GM12878 (cell line): ENCODE results near the gene KYAT1. TPM values are rescaled to one million over a fixed set of nuclear protein-coding genes. Genes with fewer than 3 reads are reported as not detected.

ENCODE experiments used
- ATAC-seq: fragments of 200-7000 bp; cut with Tn5 transposase; 3 replicates; pipeline ENCODE4 v1.9.1; 2020; ENCODE audit warnings: mild to moderate bottlenecking, moderate library complexity
- BruUV-seq: library from RNA; stranded (reverse); fragments of 400-500 nt; replicated peaks from 2 replicates; lab custom pipeline; 2021; lab: Mats Ljungman, UMichigan
- CTCF ChIA-PET: fragments of 300-600 bp; sonication (Branson Sonifier 250); formaldehyde crosslinking; extraction: SDS; loops from one replicate; lab custom pipeline; 2021; ENCODE audit warnings: inconsistent platforms; lab: Yijun Ruan, JAX
- POLR2A ChIA-PET: fragments of 350-600 bp; formaldehyde crosslinking; extraction: SDS; loops from one replicate; lab custom pipeline; 2021; ENCODE audit warnings: inconsistent platforms; lab: Charles Lee
- RAD21 ChIA-PET: fragments of 300-600 bp; sonication (Branson Sonifier 250); formaldehyde crosslinking; loops from one replicate; lab custom pipeline; 2023; ENCODE audit warnings: antibody characterized with exemption; ENCODE audit not compliant: unreplicated experiment; lab: Charles Lee
- SMC1A ChIA-PET: fragments of 300-600 bp; sonication (Branson Sonifier 250); formaldehyde crosslinking; loops from one replicate; lab custom pipeline; 2023; ENCODE audit not compliant: unreplicated experiment, uncharacterized antibody; lab: Charles Lee
- DNase-seq: peaks from one replicate; pipeline ENCODE4 v3.0.0-alpha.2; 2011; ENCODE audit warnings: low read depth, low spot score
- FAIRE-seq: peaks from 3 replicates; lab custom pipeline; 2011; peaks lifted over from hg19 to GRCh38; lab: Jason Lieb, UNC
- H2AFZ ChIP-seq: 2 replicates; pipeline ENCODE4 v1.6.0; 2011; ENCODE audit warnings: low read depth, low read length, control low read depth; ENCODE audit not compliant: control insufficient read depth
- H3K27ac ChIP-seq: 2 replicates; pipeline ENCODE4 v1.5.1; 2011; ENCODE audit warnings: control low read depth; ENCODE audit not compliant: control insufficient read depth, insufficient read depth
- H3K27me3 ChIP-seq, 2 experiments: replicated peaks in 1 of 2; 2 replicates each; pipeline versions ENCODE4 v1.6.0 to v1.6.1; 2011; ENCODE audit warnings: low read length in 1 of 2; ENCODE audit not compliant: control insufficient read depth in 2 of 2, insufficient read depth in 2 of 2
- H3K36me3 ChIP-seq, 2 experiments: 2 replicates each; pipeline ENCODE4 v1.5.1; 2011; ENCODE audit warnings: low read length in 1 of 2; ENCODE audit not compliant: control insufficient read depth in 2 of 2, insufficient read depth in 2 of 2
- H3K4me1 ChIP-seq: 2 replicates; pipeline ENCODE4 v1.6.1; 2011; ENCODE audit warnings: mild to moderate bottlenecking, low read length, moderate library complexity, mixed read lengths; ENCODE audit not compliant: control insufficient read depth, insufficient read depth
- H3K4me2 ChIP-seq: 2 replicates; pipeline ENCODE4 v1.6.0; 2011; ENCODE audit warnings: control low read depth; ENCODE audit not compliant: control insufficient read depth, insufficient read depth
- H3K4me3 ChIP-seq: fragments of 200-600 bp; sonication (generic); 2 replicates; pipeline ENCODE4 v1.5.1; 2016
- H3K79me2 ChIP-seq: 2 replicates; pipeline ENCODE4 v1.6.0; 2011; ENCODE audit warnings: low read length; ENCODE audit not compliant: control insufficient read depth, insufficient read depth
- H3K9ac ChIP-seq: 2 replicates; pipeline ENCODE4 v1.8.0; 2011; ENCODE audit warnings: low read length, control low read depth, mixed read lengths; ENCODE audit not compliant: control insufficient read depth, insufficient read depth
- H3K9me3 ChIP-seq: replicated peaks from 3 replicates; pipeline ENCODE4 v1.5.1; 2011; ENCODE audit warnings: mild to moderate bottlenecking, low read length; ENCODE audit not compliant: control insufficient read depth, insufficient read depth
- H4K20me1 ChIP-seq: 2 replicates; pipeline ENCODE4 v1.6.0; 2011; ENCODE audit not compliant: control insufficient read depth, insufficient read depth
- ATF3 ChIP-seq: IDR thresholded peaks from 2 replicates; pipeline ENCODE4 v1.6.1; 2011; ENCODE audit warnings: low read depth, mild to moderate bottlenecking, low read length, moderate library complexity, borderline replicate concordance; ENCODE audit errors: extremely low read depth
- CEBPB ChIP-seq, 2 experiments: fragments of 150-350 bp in 1 of 2; IDR thresholded peaks; 2 replicates each; pipeline ENCODE4 v1.6.1; 2012 to 2014; ENCODE audit warnings: low read depth in 2 of 2, low read length in 2 of 2, borderline replicate concordance in 1 of 2, inconsistent platforms in 1 of 2
- CREB1 ChIP-seq: IDR thresholded peaks from 2 replicates; pipeline ENCODE4 v1.6.1; 2012; ENCODE audit warnings: low read depth, mild to moderate bottlenecking, inconsistent platforms
- HDAC6 ChIP-seq: fragments of 200-600 bp; sonication (generic); IDR thresholded peaks from one replicate; pipeline ENCODE4 v1.8.0; 2017; ENCODE audit warnings: antibody characterized with exemption; ENCODE audit not compliant: unreplicated experiment
- PAX5 ChIP-seq: IDR thresholded peaks from 2 replicates; pipeline ENCODE4 v1.6.1; 2011; ENCODE audit warnings: low read depth, low read length, borderline replicate concordance
- POLR2A ChIP-seq: IDR thresholded peaks from 2 replicates; pipeline ENCODE4 v1.6.1; 2011; ENCODE audit warnings: low read depth, mild to moderate bottlenecking, low read length
- RAD21 ChIP-seq: IDR thresholded peaks from 2 replicates; pipeline ENCODE4 v1.6.1; 2011; ENCODE audit warnings: mild to moderate bottlenecking, low read depth, low read length, moderate library complexity; ENCODE audit not compliant: insufficient read depth
- STAT3 ChIP-seq: IDR thresholded peaks from 2 replicates; pipeline ENCODE4 v1.6.1; 2011; ENCODE audit warnings: low read depth, low read length, improper control_type of control experiment
- TAF1 ChIP-seq: IDR thresholded peaks from 2 replicates; pipeline ENCODE4 v1.6.1; 2011; ENCODE audit warnings: mild to moderate bottlenecking, low read depth, low read length, borderline replicate concordance
- ZBED1 ChIP-seq: IDR thresholded peaks from 2 replicates; pipeline ENCODE4 v1.6.1; 2016; ENCODE audit warnings: borderline replicate concordance
- ZNF217 ChIP-seq: fragments of 450-650 bp; IDR thresholded peaks from 2 replicates; pipeline ENCODE4 v1.6.1; 2017; ENCODE audit warnings: antibody characterized with exemption, mild to moderate bottlenecking
- ZNF622 ChIP-seq: fragments of 450-650 bp; IDR thresholded peaks from 2 replicates; pipeline ENCODE4 v1.6.1; 2017; ENCODE audit warnings: mild to moderate bottlenecking, inconsistent platforms
- WGBS: methylation state at CpG from one replicate; pipeline ENCODE4 v1.1.6; 2016; ENCODE audit warnings: low lambda C conversion rate; ENCODE audit not compliant: insufficient replicate concordance, insufficient coverage; ENCODE audit errors: missing lambda C conversion rate; 5-methylcytosine and 5-hydroxymethylcytosine counted together
- in situ Hi-C: fragments of 300-500 bp; cut with MboI; formaldehyde crosslinking; loops from 9 replicates; pipeline ENCODE4 v1.14.3; 2018; ENCODE audit warnings: mixed read lengths
- intact Hi-C: fragments of 100-400 bp; cut with micrococcal nuclease; formaldehyde crosslinking; loops from one replicate; pipeline ENCODE4 v1.14.2; 2022; ENCODE audit not compliant: unreplicated experiment
- polyA plus RNA-seq, 11 experiments: library from polyadenylated mRNA; depleted of rRNA in 4 of 11; unstranded in 6 of 11; stranded (reverse) in 5 of 11; fragments of >200 nt; fragmentation: Nextera tagmentation in 4 of 11; fragmentation: Illumina TruSeq in 1 of 11; extraction: Ambion mirVana in 4 of 11; extraction: Trizol in 1 of 11; gene quantifications; 1 replicate in 1 of 11; 2 replicates in 10 of 11; pipeline versions ENCODE4 v1.2.1 to v1.2.3, GENCODE V29; 2011 to 2016; ENCODE audit warnings: inconsistent platforms in 2 of 11, missing spikeins in 2 of 11, low read depth in 1 of 11
- total RNA-seq, 4 experiments: library from RNA; depleted of rRNA in 3 of 4; stranded (reverse); fragments of >200 nt in 3 of 4; fragmentation: Illumina TruSeq in 1 of 4; extraction: Trizol in 1 of 4; gene quantifications; 2 replicates each; pipeline versions ENCODE4 v1.2.1 to v1.2.3, GENCODE V29; 2013 to 2021

Gene KYAT1
- total and polyA plus RNA-seq, 10 of the 15 experiments (the other 5 are each of a cell fraction or from before 2014, with no cell fraction given), result 5.8 to 15.7 (median 11.4) TPM

DNA sequence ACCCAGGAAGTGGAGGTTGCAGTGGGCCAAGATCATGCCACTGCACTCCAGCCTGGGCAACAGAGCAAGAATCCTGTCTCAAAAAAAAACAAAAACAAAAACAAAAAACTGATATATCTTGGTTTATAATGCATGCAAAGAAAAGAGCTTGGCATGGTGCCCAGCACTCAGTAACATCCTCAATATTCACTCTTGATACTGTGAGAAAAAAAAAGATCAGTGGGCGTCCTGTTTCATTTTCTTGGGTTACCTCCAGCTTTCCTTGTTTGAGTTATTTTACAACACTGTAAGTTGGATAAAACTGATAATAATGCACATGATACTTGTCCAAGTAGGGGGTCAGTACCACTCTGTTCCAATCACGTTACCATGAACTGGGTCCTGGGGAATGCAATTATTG is 46.9 kb upstream of the KYAT1 start:
- SMC1A ChIA-PET, result interaction anchor here (1.0 to 5.1 kb wide), 8 partner anchors 20 to 566 kb away, joined by 3 to 53 read pairs (median 4); partner anchors contain the start of gene SPOUT1
- no TSS peak for BruUV-seq
- H3K79me2 ChIP-seq, result no peaks in the 10 kb centered on the region
- no peak overlapping the region for H3K9ac ChIP-seq
- WGBS, result 23% methylated on average over 2 of the region's 2 CpGs
- H3K4me1 ChIP-seq, result no peaks in the 10 kb centered on the region
- in situ Hi-C loops, result loop anchor here (5.0 kb wide), 1 partner anchor 66 kb away; no protein-coding TSS in a partner anchor
- CTCF ChIA-PET, result interaction anchor here (0.7 to 8.0 kb wide), 35 partner anchors 9 to 567 kb away, joined by 3 to 158 read pairs (median 4); partner anchors contain the start of genes ENDOG, KYAT1, LRRC8A and PKN3
- no peak for ATAC-seq
- TF ChIP-seq CREB1 (no peak), TAF1 (no peak), ATF3 (no peak), POLR2A (no peak), CEBPB (IDR thresholded peaks at IDR 0.05; ENCODE audit: borderline replicate concordance in 1 of 2, low read depth in 2 of 2, low read length in 2 of 2) (no peak), ZNF622 (no peak), PAX5 (no peak), RAD21 (no peak), ZNF217 (no peak), STAT3 (no peak), HDAC6 (no peak), ZBED1 (no peak)
- no peak overlapping the region for H3K4me2 ChIP-seq
- FAIRE-seq, result no peak
- no peak overlapping the region for H2AFZ ChIP-seq
- no peak overlapping the region for H3K27ac ChIP-seq
- H4K20me1 ChIP-seq, result no peaks in the 10 kb centered on the region
- H3K36me3 ChIP-seq, result no peaks in the 10 kb centered on the region
- no peaks in the 10 kb centered on the region for H3K27me3 ChIP-seq
- RAD21 ChIA-PET, result interaction anchor here (1.1 to 3.1 kb wide), 8 partner anchors 52 to 566 kb away, joined by 3 to 14 read pairs (median 6); partner anchors contain the start of genes ENDOG and SPOUT1
- intact Hi-C loops, result loop anchor here (1.0 to 5.0 kb wide), 3 partner anchors 46 to 281 kb away; partner anchors contain the start of genes KYAT1 and LRRC8A
- DNase-seq, result no peak
- POLR2A ChIA-PET, result interaction anchor here (0.6 to 1.4 kb wide), 5 partner anchors 18 to 229 kb away, joined by 3 to 4 read pairs (median 3); partner anchors contain the start of gene ENDOG
- H3K4me3 ChIP-seq, result no peak overlapping the region
- no peaks in the 10 kb centered on the region for H3K9me3 ChIP-seq
